Suprapubic skin (tissue), 4 donors: ENCODE measurements around the gene TMEM63A.

Experiments
- CTCF ChIP-seq, 2 donors: fragments of 200-600 bp in 1 of 2; fragments of 450-650 bp in 1 of 2; sonication (generic) in 1 of 2; IDR thresholded peaks; one replicate each; pipeline ENCODE4 v1.5.1; 2016 to 2019; ENCODE audit warnings: antibody characterized with exemption in 2 of 2, mild to moderate bottlenecking in 1 of 2, moderate library complexity in 1 of 2
- EP300 ChIP-seq: sonication (generic); formaldehyde crosslinking; IDR thresholded peaks from one replicate; pipeline ENCODE4 v1.6.1; 2017; ENCODE audit warnings: antibody characterized with exemption
- POLR2A ChIP-seq, 2 donors: fragments of 450-650 bp; IDR thresholded peaks; one replicate each; pipeline ENCODE4 v1.6.1; 2017; ENCODE audit warnings: antibody characterized with exemption in 2 of 2, mild to moderate bottlenecking in 2 of 2, moderate library complexity in 2 of 2
- POLR2AphosphoS5 ChIP-seq, 3 donors: sonication (generic); formaldehyde crosslinking; IDR thresholded peaks; one replicate each; pipeline ENCODE4 v1.6.1; 2017; ENCODE audit warnings: antibody characterized with exemption in 3 of 3

GRCh38 chr1:225874431-225874830, 7.7 kb downstream of the TMEM63A start:
- no peak for TF ChIP-seq CTCF (IDR thresholded peaks at IDR 0.05)
- TF ChIP-seq POLR2A (IDR thresholded peaks at IDR 0.05) = no peak
- TF ChIP-seq POLR2AphosphoS5 (IDR thresholded peaks at IDR 0.05) = no peak
- no peak for TF ChIP-seq EP300
